Activated CD4-positive, alpha-beta T cell treated with anti-CD3 and anti-CD28 coated beads, Interleukin-2, amount 50 U/mL, for 1 hour (primary cell): ENCODE data around the gene ABCC9.

ENCODE experiments used
- DNase-seq: peaks from one replicate; pipeline ENCODE4 v3.0.0-alpha.2; 2020

The ABCC9 gene

DNA sequence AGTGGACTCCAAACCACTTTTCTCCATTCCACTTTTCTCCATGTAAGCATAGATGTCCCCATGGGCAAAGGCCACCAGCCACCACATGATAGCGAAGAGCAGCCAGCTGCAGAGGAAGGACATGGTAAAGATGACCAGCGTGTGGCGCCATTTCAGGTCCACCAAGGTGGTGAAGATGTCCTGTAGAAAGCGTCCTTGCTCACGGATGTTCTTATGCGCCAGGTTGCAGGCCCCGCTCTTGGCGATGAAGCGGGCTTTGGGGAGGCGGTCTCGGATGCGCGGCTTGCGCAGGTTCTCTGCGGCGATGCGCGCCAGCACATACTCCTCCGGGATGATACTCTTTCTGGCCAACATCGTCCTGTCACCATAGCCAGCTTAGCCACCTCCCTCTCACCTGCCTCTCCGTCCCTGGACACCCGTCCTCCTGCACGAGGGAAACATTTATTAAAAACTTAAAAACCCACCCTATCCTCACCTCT, 167.9 kb downstream of the ABCC9 start:
- no peak for DNase-seq

DNA sequence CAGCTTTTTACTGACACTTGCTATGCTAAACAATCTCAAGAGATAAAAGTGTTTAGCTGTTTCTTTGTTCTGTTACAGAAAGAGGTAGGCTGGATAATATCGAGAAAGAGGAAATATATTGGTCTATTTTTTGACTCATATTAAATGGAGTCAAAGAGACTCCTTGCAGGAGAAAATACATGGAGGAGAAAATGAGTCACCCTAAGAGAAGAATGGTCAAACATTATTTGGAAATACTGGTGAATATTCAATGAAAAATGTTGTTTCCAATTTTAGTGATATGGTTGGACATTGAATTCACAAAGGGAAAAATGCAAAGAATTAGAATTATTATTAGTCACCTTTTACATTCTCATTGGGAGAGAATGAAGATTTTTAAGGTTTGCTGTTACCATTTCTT, 169.9 kb downstream of the ABCC9 start:
- DNase-seq: no peak

DNA sequence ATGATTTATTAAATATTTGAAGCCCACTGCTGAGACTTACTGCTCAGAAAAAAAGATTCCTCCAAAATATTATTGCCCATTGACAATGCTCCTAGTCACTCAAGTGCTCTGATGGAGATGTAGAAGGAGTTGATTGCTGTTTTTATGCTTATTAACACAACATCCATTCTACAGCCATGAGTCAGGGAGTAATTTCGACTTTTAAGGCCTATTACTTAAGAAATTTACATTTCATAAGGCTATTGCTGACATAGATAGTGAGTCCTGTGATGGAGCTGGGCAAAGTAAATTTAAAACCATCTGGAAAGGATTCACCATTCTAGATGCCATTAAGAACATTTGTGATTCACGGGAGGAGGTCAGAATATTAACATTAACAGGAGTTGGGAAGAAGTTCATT, 171.9 kb downstream of the ABCC9 start:
- no peak for DNase-seq

DNA sequence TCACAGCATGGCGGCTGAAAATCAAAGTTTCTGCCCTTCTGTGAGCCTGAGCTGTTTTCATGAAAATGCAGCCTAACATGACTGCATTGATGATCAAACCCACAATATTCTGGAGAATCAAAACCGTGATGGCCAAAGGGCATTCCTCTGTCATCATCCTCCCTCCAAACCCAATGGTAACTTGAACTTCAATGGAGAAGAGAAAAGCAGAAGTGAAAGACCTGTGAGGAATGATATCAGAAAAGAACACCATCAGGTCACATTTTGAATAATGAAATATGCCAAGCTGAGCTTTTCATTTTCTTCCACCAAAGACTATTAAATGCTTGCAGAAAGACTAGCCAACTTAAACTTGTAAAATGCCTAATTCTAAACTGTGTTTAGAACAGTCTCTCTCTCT, 174.8 kb downstream of the ABCC9 start:
- DNase-seq: no peak

GRCh38 chr12:21764950-21765349, 176.3 kb downstream of the ABCC9 start:
- no peak for DNase-seq

DNA sequence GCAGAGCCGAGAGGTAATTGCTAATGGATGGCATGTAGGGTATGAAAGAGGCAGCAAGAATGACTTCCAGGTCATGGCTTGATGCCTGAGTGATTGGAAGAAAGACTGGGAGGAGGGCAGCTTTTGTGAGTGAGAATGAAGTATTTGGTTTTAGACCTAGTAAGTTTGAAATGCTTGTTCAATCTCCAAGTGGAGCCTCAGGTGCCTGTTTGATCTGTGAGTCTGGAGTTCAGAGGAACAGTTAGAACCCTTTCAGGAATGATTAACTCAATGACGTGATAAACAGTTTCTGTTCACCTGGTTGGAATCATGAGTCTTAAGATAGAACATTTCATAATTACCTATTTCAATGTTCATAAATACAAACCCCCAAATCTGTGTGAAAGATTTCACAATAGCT, 177.2 kb downstream of the ABCC9 start:
- DNase-seq: no peak

DNA sequence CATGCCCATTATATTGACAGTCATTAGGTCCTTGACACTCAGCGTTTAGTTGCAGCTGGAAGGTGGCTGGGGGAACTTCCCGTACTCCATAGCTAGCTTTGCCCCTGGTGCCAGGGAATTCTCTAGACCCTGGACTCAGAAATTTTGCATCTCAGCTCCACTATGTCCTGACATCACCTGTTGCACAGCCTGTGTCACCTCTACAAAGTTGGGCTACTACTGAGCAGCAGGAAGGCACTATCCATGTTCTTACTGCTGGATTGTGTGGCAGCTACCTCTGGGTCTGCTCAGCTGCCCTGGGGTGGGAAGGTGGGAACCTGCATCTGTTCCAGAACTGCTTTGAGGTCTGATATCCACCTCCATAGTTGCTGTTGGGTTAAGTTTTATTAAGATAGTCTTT, 177.7 kb downstream of the ABCC9 start:
- no peak for DNase-seq

DNA sequence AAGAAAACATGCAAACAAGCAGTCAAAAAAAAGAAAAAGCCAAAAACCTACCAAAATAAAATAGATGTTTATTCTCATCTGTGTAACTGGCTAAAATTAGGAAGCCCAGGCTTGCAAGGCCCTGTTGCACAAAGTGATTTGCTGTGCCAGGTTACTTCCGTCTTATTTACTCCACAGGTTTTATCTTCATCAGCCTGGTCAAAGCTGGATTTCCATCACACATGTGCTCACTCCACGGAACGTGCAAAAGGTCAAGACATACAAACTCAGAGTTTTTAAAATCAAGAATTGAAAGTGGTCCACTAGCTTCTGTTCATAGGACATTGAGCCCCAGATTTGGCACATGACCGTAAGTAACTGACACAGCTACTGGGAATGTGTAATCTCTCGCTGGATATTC, 181.5 kb downstream of the ABCC9 start:
- DNase-seq: no peak

DNA sequence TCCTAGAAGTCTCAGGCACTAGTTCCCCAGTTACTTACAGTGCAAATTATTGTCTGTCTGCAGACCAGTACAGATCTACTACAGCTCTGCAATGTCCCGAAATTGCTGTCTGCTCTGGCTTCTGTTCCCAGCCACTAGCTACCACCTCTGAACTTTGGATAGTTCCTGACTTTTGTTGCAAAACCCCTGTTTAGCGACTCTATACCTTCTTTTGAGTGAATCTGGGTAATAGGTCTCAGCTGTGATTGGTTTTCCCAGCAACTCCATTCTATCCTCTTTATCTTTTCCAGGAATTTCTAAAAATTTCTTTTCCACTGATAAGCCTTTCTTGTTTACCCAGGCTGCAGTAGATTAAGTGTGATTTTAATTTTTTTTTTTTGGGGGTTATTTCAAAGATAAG, 183.5 kb downstream of the ABCC9 start:
- no peak for DNase-seq

DNA sequence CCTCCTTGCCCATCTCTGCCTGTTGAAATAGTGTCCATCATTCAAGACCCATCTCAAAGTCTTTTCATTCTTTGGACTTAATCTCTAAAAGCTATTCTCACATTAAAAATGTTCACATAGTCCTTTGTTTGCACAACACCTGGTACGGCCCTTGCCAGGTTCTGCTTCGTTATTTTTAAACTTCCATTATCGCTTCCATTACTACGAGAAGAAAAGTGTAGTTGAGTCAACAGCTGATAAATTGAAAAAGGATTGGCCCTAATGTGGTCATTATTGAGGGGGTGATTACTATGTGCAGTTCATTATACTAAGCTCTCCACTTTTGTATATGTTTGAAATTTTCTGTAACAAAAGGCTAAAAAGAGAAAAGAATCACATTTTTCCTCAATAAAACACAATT, 184.5 kb downstream of the ABCC9 start:
- no peak for DNase-seq

DNA sequence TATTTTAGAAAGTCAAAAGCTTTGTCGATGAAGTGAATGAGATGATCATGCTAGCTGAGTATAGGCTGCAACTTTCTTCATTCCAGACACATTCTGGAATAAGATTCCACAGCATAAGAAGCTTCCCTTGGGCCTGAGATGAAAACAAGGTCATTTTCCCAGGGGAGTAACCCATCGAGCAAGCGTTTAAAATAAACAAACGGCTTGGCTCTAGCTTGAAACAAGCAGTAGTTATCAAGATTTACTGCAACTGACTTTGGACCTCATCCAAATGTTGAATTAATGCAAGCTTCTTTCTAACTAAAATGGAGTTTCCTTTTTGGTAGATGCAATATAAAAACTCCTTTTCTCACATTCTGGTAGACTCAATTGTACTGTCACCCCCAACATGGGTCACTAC, 189.7 kb downstream of the ABCC9 start:
- no peak for DNase-seq
